ENCODE results near the gene MYCL. TPM values are rescaled to one million over a fixed set of nuclear protein-coding genes. Genes with fewer than 3 reads are reported as not detected.

Gene MYCL
- total RNA-seq, 1 experiment from 2014 or later: 31.0 TPM

- TF ChIP-seq OVOL2 (CRISPR knock-in tag; IDR thresholded peaks at IDR 0.05; ENCODE audit: borderline replicate concordance): no peak
- no peak for TF ChIP-seq FOXP4 (CRISPR knock-in tag; IDR thresholded peaks at IDR 0.05)
- no peak for TF ChIP-seq TEAD1 (CRISPR knock-in tag; IDR thresholded peaks at IDR 0.05)
- no peak for TF ChIP-seq HMGXB4 (CRISPR knock-in tag; IDR thresholded peaks at IDR 0.05)
- TF ChIP-seq ATF1 (CRISPR knock-in tag; IDR thresholded peaks at IDR 0.05): no peak
- TF ChIP-seq NFYB (CRISPR knock-in tag; conservative IDR thresholded peaks at IDR 0.05; ENCODE audit: low read depth): no peak
- TF ChIP-seq, protein P1, sequence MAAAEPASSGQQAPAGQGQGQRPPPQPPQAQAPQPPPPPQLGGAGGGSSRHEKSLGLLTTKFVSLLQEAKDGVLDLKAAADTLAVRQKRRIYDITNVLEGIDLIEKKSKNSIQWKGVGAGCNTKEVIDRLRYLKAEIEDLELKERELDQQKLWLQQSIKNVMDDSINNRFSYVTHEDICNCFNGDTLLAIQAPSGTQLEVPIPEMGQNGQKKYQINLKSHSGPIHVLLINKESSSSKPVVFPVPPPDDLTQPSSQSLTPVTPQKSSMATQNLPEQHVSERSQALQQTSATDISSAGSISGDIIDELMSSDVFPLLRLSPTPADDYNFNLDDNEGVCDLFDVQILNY (CRISPR knock-in tag; IDR thresholded peaks at IDR 0.05): no peak
- no peak for TF ChIP-seq NR2C2 (CRISPR knock-in tag; IDR thresholded peaks at IDR 0.05)
- no peak for TF ChIP-seq CBFB (CRISPR knock-in tag; IDR thresholded peaks at IDR 0.05; ENCODE audit: low read depth)
- TF ChIP-seq ZNF317 (CRISPR knock-in tag; IDR thresholded peaks at IDR 0.05; ENCODE audit: borderline replicate concordance, low read depth): no peak
- TF ChIP-seq ESRRA (CRISPR knock-in tag; IDR thresholded peaks at IDR 0.05; ENCODE audit: borderline replicate concordance): no peak
- TF ChIP-seq PRRX2 (CRISPR knock-in tag; IDR thresholded peaks at IDR 0.05): no peak
- no peak for TF ChIP-seq SOX15 (CRISPR knock-in tag; IDR thresholded peaks at IDR 0.05)
- TF ChIP-seq, protein P2, sequence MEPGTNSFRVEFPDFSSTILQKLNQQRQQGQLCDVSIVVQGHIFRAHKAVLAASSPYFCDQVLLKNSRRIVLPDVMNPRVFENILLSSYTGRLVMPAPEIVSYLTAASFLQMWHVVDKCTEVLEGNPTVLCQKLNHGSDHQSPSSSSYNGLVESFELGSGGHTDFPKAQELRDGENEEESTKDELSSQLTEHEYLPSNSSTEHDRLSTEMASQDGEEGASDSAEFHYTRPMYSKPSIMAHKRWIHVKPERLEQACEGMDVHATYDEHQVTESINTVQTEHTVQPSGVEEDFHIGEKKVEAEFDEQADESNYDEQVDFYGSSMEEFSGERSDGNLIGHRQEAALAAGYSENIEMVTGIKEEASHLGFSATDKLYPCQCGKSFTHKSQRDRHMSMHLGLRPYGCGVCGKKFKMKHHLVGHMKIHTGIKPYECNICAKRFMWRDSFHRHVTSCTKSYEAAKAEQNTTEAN (CRISPR knock-in tag; IDR thresholded peaks at IDR 0.05): no peak
- TF ChIP-seq, protein P3, sequence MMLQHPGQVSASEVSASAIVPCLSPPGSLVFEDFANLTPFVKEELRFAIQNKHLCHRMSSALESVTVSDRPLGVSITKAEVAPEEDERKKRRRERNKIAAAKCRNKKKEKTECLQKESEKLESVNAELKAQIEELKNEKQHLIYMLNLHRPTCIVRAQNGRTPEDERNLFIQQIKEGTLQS (CRISPR knock-in tag; conservative IDR thresholded peaks at IDR 0.05): no peak
- TF ChIP-seq HMGA2 (CRISPR knock-in tag; IDR thresholded peaks at IDR 0.05): no peak
- TF ChIP-seq MAX (CRISPR knock-in tag; IDR thresholded peaks at IDR 0.05): no peak
- TF ChIP-seq KAT7 (CRISPR knock-in tag; IDR thresholded peaks at IDR 0.05; ENCODE audit: borderline replicate concordance): no peak
- no peak for DNase-seq (ENCODE audit: low spot score)
- ChIA-PET POLR2A (interaction anchor here (0.6 kb wide), 1 partner anchor 15 kb away, joined by 5 read pairs; no protein-coding TSS in a partner anchor), CTCF (interaction anchor here (0.7 kb wide), 1 partner anchor 1289 kb away, joined by 3 read pairs; no protein-coding TSS in a partner anchor)
- no peak for ATAC-seq
- Mint-ChIP-seq H3K9me3 (peaks cover 4% of the 10 kb centered on the region), H3K27ac (no peak overlapping the region), H3K27me3 (ENCODE audit: low read depth) (no peaks in the 10 kb centered on the region), H3K4me1 (peaks cover 33% of the 10 kb centered on the region), H3K36me3 (peaks cover 17% of the 10 kb centered on the region), H3K4me3 (no peak overlapping the region)
Measured at GRCh38 chr1:39876144-39876543, 25.6 kb downstream of the MYCL start.

GRCh38 chr1:39872698-39873097, 29.0 kb downstream of the MYCL start:
- ChIA-PET CTCF (interaction anchor here (0.8 to 1.2 kb wide), 3 partner anchors 29 to 47 kb away, joined by 5 read pairs; partner anchors contain the start of gene MYCL), POLR2A (no interaction called here)
- DNase-seq (ENCODE audit: low spot score): no peak
- H3K36me3 Mint-ChIP-seq: peaks cover 43% of the 10 kb centered on the region
- H3K4me3 Mint-ChIP-seq: no peak overlapping the region
- H3K27me3 Mint-ChIP-seq (ENCODE audit: low read depth): no peaks in the 10 kb centered on the region
- peaks cover 17% of the 10 kb centered on the region for H3K4me1 Mint-ChIP-seq
- H3K27ac Mint-ChIP-seq: no peak overlapping the region
- H3K9me3 Mint-ChIP-seq: peaks cover 19% of the 10 kb centered on the region
- no peak for ATAC-seq
- TF ChIP-seq, protein P4, sequence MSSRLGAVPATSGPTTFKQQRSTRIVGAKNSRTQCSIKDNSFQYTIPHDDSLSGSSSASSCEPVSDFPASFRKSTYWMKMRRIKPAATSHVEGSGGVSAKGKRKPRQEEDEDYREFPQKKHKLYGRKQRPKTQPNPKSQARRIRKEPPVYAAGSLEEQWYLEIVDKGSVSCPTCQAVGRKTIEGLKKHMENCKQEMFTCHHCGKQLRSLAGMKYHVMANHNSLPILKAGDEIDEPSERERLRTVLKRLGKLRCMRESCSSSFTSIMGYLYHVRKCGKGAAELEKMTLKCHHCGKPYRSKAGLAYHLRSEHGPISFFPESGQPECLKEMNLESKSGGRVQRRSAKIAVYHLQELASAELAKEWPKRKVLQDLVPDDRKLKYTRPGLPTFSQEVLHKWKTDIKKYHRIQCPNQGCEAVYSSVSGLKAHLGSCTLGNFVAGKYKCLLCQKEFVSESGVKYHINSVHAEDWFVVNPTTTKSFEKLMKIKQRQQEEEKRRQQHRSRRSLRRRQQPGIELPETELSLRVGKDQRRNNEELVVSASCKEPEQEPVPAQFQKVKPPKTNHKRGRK (CRISPR knock-in tag; IDR thresholded peaks at IDR 0.05; ENCODE audit: borderline replicate concordance): no peak
- TF ChIP-seq, protein P3 (CRISPR knock-in tag; conservative IDR thresholded peaks at IDR 0.05): no peak
- TF ChIP-seq ZSCAN18 (CRISPR knock-in tag; IDR thresholded peaks at IDR 0.05): no peak
- no peak for TF ChIP-seq USF2 (CRISPR knock-in tag; IDR thresholded peaks at IDR 0.05)
